Activated T-helper 1 cell treated with anti-CD3 and anti-CD28 coated beads, Interleukin-2, amount 50 U/mL, for 16 hours (primary cell): ENCODE data around the gene PPP2R2C.

Experiments
- DNase-seq, 2 donors: peaks; one replicate each; pipeline ENCODE4 v3.0.0-alpha.2; 2020; ENCODE audit warnings: low read depth in 1 of 2, low spot score in 1 of 2

Gene PPP2R2C

DNA sequence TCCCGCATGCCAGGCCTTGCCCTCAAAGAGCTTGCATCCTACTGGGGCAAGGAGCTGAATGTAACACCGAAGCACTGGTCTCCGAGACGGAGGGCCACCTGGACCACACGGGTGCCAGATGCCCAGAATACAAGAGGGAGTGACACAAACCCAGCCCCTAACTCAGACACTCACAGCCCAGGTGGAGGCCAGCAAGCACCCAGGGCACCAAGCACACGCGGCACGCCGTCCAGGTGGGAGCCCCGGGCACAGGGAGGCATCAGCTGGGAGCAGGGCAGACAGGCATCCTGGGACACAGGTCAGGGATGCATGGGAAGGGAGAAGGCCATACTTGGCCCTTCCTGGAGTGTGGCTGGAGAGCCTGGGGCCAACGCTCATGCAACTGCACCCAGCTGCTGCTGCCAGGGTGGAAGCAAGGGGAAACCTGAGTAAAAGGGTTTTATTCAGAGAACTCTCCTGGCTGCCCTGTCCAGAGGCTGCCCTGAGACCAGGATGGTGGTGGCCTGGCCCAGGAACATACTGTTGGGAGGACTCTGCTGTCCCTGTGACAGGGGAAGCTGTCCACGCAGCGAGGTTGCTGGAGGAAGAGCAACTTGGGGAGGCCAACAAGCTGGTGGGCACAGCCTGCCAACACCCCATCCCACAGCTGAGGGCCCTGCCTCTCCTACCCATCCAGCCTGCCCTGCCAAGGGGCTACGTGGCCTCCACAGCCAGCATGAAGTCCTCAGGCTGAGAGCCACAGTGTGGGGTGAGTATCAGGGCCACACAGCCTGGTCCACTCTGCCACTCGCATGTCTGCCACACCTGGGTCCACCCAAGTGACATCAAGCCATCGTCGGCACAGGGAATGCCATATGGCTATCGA is 22.2 kb upstream of the PPP2R2C start:
- no peak for DNase-seq

DNA sequence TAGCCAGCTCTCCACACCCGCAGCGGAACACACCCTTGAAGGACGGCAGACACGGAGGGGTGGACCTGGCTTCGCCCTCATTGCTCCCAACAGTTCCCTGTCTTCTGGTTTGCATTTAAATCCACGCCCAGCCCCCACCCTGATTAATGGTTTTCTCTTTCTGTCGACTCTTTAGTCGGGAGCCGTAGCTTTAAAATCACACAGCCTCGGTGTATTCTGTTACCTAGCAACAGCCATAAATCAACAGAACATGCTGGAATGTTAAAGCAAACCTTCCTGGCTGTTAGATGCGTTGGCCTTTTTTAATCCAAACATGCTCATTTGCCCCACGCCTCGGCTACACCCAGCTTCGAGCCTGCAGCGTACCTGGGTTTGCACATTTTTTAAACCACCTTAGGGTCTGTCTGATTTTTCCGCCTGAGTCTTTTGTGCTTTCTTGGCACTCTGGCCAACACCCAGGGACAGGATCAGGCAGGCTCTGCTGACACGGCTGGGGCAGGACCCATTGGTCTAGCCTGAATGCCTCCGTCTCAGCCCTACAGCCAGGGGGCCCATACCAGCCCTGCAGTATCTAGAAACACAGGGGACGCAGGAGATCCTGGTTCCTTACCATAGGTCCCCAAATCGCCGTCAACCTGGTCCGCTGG is 21.4 kb upstream of the PPP2R2C start:
- no peak for DNase-seq

DNA sequence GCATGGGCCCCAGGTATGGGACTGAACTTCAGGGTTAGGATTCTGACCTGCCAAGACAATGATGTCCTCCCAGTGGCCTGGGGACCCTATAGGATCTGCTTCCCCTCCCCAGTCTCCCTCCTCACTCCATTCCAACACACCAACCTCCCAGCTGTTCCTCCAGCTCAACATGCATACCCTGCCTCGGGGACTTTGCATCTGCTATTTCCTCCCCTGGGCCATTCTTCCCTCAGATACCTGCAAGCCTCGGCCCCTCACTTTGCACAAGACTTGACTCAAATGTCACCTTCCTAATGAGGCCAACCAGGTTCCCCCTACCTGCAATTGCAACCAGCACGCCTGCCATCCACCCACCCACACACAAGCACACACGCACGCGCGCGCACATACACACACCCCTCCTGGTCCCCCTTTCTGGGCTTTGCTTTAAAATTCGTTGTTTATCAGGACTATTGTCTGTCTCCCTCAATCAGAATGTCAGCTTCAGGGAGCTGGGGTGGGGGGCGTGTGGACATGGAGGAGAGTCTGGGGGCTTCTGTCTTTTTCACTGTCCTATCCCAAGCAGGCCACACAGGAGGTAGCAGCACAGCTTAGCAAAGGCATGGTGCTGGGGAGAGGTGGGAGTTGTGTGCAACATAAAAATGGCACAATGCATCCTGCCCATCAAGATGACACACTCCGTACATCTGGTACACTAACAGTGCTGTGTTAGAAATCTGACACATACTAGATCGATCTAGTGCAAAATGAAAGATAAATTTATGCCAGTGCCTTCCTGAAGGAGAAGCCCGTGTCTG is 20.6 kb upstream of the PPP2R2C start:
- DNase-seq: no peak

DNA sequence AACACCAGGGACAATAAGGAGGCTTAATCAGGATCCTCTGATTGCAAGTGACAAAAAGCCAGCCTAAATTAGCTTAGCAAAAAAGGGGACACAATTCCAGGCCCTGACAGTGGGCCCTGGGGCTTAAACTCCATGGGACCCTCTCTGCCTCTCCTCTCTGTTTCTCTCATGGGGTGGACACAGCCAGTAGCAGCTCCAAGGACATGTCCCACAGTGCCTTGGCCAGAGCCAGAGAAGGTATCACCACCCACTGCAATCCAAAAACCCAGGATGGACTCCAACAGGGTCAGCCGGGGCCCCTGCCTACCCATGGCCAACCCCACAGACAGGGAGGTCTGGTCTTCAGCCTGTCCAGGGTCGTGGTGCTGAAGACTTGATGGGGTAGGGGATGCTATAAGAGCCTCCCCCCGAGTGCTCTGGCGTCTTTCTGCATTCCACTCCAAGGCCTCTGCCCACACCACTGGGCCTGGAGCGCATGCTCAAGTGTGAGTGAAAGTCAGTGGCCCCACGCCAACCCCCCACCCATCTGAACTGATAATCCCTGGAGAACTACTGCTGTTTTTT is 19.7 kb upstream of the PPP2R2C start:
- DNase-seq: no peak

DNA sequence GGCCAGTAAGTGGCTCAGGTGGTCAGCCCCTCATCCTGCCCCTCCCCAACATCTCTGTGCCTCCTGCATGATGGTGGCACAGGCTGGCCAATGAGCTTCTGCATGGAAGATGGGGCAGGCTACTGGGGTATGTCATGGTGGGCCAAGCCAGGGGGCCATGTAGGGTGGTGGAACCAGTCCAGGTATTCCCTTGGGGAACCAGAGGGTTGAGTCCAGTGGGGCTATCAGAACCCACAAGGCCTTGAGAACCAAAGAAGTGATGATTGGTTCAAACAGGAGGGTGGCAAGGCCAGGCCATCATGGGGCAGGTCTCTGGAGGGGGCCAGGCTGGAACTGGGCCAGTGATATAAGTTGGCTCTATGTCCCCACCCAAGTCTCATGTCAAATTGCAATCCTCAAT is 18.8 kb upstream of the PPP2R2C start:
- DNase-seq: no peak

DNA sequence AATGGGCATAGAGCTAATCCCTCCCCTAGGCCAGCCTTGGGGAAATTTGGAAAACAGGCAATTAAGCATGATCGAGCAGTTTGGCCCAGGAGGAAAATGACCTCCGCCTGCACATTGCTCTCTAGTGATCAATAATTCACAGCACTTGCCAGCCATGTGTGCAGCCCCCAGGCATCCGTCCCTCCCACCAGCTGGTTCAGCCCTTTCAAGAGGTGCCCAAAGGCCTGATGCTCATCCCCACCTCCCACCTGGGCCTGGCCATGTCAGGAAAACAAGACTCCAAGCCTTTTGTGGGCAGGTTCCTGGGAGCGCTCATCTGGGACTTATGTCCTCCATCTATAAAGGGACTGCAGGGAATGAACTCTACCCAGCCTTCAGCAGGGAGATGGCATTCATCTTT is 17.5 kb upstream of the PPP2R2C start:
- no peak for DNase-seq

DNA sequence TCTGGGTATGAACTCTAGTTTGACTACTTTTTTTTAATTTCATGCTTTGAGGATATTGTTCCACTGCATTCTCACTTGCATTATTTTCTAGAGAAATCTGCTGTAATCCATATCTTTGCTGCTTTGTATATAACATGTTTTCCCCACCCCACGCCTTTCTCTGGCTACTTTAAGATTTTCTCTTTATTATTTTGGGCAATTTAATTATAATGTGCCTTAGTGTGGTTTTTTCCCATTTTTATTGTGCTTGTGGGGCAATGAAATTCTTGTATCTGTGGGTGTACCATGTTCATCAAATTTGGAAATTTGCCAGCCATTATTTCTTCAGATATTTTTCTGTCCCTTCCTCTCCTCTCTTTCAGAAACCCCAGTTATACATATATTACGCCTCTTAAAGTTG is 15.1 kb upstream of the PPP2R2C start:
- no peak for DNase-seq

DNA sequence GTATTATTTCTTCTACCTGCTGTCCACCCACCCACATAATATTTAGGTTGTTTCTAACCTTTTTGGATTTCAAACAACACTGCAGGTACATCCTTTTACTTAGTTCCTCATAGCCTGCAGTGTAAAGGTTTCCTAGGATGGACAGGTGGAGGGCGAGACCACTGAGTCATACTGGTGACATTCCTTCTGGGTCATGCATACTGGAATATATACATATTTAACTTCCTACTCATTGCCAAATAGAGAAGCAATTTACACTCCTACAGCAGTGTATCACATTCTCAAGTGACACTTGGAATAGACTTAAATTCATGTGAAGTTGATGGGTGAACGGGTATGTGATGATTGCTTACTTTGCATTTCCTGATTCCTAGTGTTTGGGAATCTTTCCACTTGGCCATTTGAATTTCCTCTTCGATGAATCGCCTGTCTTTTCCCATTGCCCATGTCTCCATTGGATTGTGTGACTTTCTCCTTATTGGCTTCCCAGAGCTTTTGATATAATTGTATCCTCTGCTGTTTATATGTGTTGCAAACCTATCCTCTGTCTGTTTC is 8.2 kb upstream of the PPP2R2C start:
- no peak for DNase-seq

DNA sequence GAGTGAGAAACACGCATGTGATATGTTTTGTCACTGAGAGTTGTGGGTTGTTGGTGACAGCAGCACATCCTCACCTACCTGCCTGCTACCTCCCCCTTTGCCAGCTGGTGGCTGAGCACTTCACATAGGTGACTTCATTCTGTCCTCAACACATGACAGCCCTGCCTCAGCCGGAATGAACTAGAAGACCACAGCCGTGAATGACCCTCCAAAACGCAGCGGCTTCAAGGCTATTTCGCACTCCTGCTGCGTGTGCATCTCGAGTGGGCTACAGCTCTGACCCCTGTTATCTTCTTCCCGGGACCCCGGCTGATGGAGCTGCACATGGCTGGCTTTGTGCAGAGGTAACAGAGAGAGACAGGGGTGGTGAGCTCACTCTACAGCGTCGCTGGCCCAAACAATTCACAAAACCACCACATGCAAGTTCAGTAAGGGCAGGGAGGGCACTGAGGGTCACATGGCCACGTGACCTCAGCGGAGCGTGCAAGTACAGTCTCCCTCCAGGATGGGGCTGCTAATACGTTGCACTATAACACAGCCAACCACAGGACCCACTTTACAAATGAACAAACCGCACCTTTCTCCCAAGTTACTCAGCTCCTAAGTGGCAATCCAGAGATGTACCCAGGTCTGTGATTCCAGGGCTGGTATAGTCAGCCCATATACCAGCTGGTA is 6.3 kb upstream of the PPP2R2C start:
- no peak for DNase-seq

DNA sequence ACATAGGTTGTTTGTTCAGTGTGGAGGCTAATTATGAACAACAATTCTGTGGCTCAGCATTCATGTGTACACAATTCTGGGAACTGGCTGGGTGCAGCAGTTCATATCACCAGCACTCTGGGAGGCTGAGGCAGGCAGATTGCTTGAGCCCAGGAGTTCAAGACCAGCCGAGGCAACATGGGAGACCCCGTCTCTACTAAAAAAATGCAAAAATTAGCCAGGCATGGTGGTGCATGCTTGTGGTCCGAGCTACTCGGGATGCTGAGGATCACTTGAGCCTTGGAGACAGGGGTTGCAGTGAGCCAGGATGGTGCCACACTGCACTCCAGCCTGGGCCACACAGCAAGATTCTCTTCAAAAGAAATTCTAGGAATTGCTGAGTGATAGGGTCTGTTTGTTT is 4.5 kb upstream of the PPP2R2C start:
- no peak for DNase-seq

DNA sequence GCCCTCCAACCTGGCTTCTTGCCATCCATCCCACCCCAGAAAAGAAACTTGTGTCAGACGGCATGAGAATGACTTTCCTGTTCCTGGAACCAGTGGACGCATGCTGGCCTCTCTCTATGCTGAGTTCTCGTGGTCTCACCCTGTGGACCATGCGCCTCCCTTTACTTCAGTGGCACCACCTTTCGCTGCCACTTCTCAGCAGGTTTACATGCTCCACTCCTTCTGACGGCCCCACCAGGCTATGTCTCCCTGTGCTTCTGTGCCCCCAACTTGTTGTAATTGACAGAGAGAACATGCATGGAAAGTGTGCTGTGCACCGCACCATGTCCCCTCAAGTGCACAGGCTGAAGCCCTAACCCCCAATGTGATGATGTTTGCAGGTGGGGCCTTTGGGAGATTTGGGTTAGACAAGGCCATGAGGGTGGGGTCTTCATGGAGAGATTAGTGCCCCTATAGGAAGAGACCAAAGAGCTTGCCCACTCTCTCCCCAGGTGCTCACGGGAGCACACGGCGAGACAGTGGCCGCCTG is 3.1 kb upstream of the PPP2R2C start:
- DNase-seq: no peak

DNA sequence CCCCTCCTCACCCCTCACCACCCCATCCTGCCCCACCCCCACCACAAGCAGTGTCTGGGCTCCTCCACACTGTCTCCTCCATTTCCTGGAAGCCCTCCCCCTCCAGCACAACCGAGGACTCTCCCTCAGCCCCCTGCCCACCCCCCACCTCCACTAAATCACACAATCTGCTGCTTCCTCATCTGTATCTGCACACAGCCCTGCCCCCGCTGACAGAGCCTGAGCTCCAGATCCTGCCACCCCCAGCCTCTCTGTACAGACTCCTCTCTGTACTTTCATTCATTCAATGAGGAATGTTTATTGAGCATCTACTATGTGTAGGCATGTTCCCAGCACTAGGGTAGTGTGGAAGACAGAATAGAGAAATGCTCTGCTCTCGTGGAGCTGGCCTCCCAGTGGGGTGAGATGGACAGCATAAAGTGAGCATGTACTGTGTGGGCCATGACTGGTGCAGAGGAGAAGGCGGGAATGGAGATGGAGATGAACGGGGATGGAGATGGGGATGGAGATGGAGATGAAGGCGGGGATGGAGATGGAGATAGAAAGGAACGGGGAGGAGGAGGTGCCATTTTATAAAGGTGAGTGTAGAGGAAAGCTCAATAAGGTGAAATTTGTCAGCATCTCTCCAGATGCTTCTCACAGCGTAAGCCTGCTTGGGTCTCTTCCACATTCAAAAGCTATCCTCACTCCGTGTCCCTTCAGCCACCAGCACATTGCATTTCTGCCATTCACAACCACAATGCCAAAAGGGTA is 2.5 kb upstream of the PPP2R2C start:
- no peak for DNase-seq

DNA sequence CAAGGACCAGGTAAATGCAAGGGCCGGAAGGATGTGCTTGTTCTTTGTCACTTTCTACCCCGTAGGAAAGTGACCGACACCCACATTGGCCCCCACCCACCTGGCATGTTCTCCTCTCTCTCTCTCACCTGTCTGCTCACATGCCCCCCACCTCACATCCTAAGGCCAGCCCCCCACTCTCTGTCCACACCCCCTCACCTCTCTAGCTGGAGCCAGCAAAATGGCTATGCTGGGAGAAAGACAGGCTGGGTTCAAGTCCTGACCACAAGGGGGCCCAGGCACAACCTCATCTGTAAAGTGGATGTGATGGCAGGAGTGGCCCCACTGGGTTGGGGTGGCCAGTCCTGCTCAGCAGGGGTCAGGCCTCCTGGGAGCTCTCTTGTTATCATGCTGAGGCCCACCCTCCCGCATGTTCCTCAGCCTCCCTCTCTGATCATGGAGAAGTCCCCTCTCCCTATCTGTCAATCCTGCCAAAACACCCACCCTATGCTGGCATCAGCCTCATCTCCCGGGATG is 1.7 kb upstream of the PPP2R2C start:
- no peak for DNase-seq

DNA sequence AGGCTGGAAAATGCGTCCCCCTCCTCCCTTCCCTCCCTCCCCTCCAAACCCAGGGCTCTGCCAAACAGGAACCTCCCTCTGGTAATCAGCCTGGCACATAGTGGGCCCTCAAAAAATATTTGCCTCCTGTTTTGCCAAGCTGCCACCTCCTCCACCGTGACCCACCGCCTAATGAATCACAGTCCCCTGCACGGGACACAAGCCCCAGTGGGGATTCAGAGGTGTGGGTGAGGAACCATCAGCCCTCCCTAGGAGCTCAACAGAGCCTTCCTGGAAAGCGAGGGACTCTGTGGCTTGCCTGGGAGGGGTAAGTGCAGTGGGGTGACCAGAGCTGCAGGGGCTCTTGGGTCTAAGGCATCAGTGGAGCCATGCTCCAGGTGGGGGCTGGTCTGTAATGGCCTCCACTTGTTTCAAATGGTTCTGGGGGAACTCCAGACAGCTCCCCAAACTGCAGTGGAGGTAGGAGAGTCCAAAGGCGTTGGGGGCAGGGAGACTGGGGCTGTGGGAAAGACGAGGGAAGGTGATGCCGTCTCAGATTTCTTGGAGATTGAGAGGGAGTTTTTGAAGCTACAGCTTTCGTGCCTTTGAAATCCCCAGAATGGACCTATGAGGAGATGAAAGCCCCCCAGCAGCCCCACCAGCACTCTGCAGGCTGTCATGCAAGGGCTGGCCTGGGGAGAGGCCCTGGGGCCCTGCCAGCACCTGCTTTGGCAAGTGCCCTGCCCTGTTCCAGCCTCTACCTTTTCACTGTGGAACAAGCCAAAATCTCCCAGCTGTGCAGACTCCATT is 1.0 kb upstream of the PPP2R2C start:
- no peak for DNase-seq

DNA sequence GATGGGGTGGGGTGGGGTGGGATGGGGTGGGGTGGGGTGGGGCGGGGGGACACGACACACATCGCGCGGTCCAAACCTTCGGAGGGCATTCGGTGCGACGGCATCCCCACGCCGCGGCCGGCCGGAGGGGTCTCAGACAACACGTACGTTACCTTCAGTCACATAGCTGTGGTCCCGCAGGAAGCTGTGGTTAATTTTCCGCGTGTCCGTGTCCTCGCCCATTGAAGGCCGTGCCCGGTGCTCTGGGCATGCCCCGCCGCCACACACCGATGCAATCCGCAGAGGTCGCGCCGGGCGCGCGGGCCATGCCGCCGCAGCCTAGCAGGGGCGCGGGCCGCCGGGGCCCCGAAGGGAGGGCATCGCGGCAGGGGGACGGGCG is 417 bp downstream of the PPP2R2C start:
- no peak for DNase-seq

DNA sequence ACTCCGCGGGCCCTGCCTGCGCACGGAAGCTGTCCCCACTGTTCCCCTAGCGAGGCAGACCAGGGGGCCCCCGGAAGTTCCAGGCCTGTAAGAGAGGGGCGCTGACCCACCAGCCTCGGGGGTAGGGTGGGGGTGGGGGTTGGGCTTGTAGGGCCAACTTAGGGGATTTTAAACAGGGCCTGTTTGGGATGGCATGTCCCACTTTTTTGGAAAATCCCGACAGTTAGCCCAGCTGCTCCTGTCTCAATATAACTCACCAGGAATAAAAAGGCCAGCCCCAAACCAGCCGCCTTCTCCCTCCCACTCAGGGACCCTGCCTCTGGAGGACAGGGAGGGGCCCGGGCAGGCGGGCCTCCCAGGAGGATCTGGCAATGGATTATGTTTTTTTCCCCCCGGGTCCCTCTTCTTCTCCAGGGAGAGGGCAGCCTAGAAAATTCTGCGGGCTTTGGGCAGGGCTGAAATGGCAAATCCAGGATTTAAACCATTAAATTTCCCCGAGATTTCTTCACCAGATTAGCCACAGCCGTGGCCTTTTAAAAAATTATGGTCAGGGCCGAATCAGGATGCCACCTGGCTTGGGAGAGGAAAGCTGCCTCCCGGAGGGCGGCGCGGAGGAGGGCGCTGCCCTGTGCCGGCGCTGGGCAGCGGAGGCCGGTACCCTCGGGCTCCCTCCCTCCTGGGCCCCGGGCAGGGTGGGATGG is 957 bp downstream of the PPP2R2C start:
- no peak for DNase-seq

DNA sequence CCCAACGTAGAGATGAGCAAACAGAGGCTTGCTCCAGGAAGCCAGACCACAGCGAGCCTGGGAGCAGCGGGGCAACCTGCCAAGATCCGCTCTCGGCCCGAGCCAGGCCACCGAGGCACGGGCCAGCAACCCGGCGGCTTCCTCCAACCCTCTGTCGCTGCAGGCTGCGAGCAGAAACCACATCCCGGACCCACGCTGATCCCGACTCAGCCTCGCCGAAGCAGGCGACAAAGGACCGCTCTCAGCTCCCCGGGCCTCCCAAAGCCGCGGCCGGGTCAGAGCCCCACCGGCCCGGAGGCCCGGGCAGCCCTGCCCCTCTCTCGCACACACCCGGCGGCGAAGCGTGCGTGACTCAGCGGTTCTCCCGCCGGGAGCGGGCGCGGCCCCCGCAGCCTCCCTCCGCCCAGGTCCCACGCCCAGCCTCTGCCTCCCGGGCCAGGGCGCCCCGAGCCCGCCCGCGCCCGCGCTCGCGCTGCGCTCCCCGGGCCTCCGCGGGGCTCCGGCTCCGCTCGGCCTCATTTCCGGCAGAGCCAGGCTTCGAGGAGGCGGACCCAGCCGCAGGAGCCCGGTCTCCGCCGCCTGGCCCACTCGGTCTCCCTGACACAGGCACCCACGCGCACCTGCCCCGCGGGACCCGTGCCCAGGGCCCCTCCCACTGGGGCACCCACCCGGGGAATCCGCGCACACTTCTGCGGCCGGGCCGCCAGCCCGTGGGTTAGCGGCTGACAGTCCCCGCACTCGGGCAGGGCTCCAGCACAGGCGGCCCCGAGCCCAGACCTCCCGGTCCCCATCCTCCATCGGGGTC is 1.7 kb downstream of the PPP2R2C start:
- no peak for DNase-seq
